Progenitor cell of endocrine pancreas (in vitro differentiated cells): Measurements from ENCODE around the gene TMEM260. TPM values are rescaled to one million over a fixed set of nuclear protein-coding genes. Genes with fewer than 3 reads are reported as not detected.
"Not testable (repeated sequence)": the region's sequence is repeated elsewhere in the genome, so short reads cannot be mapped to it uniquely, and the experiment has no call there.

ENCODE experiments used
- DNase-seq: peaks from one replicate; pipeline ENCODE4 v3.0.0; 2021; ENCODE audit warnings: low spot score; ENCODE audit not compliant: unreplicated experiment
- H3K27ac Mint-ChIP-seq: 2 replicates; pipeline ENCODE4 v1.8.0; 2021; ENCODE audit warnings: mild to moderate bottlenecking, moderate library complexity, mixed read lengths
- H3K27me3 Mint-ChIP-seq: 2 replicates; pipeline ENCODE4 v1.8.0; 2021; ENCODE audit warnings: mixed read lengths
- H3K36me3 Mint-ChIP-seq: 2 replicates; pipeline ENCODE4 v1.8.0; 2022; ENCODE audit warnings: mixed read lengths; ENCODE audit not compliant: insufficient read depth
- H3K4me1 Mint-ChIP-seq: 2 replicates; pipeline ENCODE4 v1.8.0; 2021; ENCODE audit warnings: low read depth, mixed read lengths
- H3K4me3 Mint-ChIP-seq: 2 replicates; pipeline ENCODE4 v1.8.0; 2021; ENCODE audit warnings: low read depth, mild to moderate bottlenecking, moderate library complexity, mixed read lengths
- H3K9me3 Mint-ChIP-seq: 2 replicates; pipeline ENCODE4 v1.8.0; 2021; ENCODE audit warnings: low read depth, mixed read lengths
- CTCF ChIP-seq: fragments of 200-600 bp; sonication (generic); IDR thresholded peaks from one replicate; pipeline ENCODE4 v1.5.0; 2021; ENCODE audit warnings: antibody characterized with exemption, mild to moderate bottlenecking; ENCODE audit not compliant: unreplicated experiment
- total RNA-seq: library from RNA; stranded (reverse); gene quantifications from 2 replicates; pipeline ENCODE4 v1.2.1, GENCODE V29; 2021

The TMEM260 gene
- total RNA-seq, 1 donor from 2014 or later: 44.2 TPM

- peaks cover 16% of the 10 kb centered on the region for H3K36me3 Mint-ChIP-seq
- H3K4me3 Mint-ChIP-seq: no peak overlapping the region
- TF ChIP-seq CTCF: no peak
- no peaks in the 10 kb centered on the region for H3K27me3 Mint-ChIP-seq
- no peak for DNase-seq
- no peak overlapping the region for H3K27ac Mint-ChIP-seq
- peaks cover 18% of the 10 kb centered on the region for H3K4me1 Mint-ChIP-seq
- no peaks in the 10 kb centered on the region for H3K9me3 Mint-ChIP-seq
These were observed 14.8 kb downstream of the TMEM260 start for GRCh38 chr14:56594428-56594827.

- no peak for DNase-seq
- Mint-ChIP-seq H3K9me3 (no peaks in the 10 kb centered on the region), H3K4me3 (no peak overlapping the region), H3K4me1 (no peaks in the 10 kb centered on the region), H3K27ac (no peak overlapping the region), H3K27me3 (no peaks in the 10 kb centered on the region), H3K36me3 (peaks cover 18% of the 10 kb centered on the region)
- TF ChIP-seq CTCF: no peak
These were observed 18.9 kb downstream of the TMEM260 start for GRCh38 chr14:56598519-56598918.

- Mint-ChIP-seq H3K4me1 (no peaks in the 10 kb centered on the region), H3K27me3 (no peaks in the 10 kb centered on the region), H3K4me3 (no peak overlapping the region), H3K36me3 (peaks cover 5% of the 10 kb centered on the region), H3K27ac (no peak overlapping the region), H3K9me3 (no peaks in the 10 kb centered on the region)
- TF ChIP-seq CTCF: no peak
- no peak for DNase-seq
These were observed 24.1 kb downstream of the TMEM260 start for GRCh38 chr14:56603648-56604047.

- H3K27ac Mint-ChIP-seq: no peak overlapping the region
- no peaks in the 10 kb centered on the region for H3K27me3 Mint-ChIP-seq
- no peaks in the 10 kb centered on the region for H3K4me1 Mint-ChIP-seq
- TF ChIP-seq CTCF: no peak
- H3K36me3 Mint-ChIP-seq: peaks cover 14% of the 10 kb centered on the region
- DNase-seq: no peak
- peaks cover 3% of the 10 kb centered on the region for H3K9me3 Mint-ChIP-seq
- no peak overlapping the region for H3K4me3 Mint-ChIP-seq
These were observed 29.1 kb downstream of the TMEM260 start for GRCh38 chr14:56608689-56609088.

- DNase-seq, H3K9me3 Mint-ChIP-seq, H3K4me3 Mint-ChIP-seq, H3K27ac Mint-ChIP-seq, H3K27me3 Mint-ChIP-seq, H3K4me1 Mint-ChIP-seq: not testable (repeated sequence)
- H3K36me3 Mint-ChIP-seq: peaks cover 21% of the 10 kb centered on the region
These were observed 32.1 kb downstream of the TMEM260 start for GRCh38 chr14:56611663-56612062.

GRCh38 chr14:56617084-56617483 lies 37.5 kb downstream of the TMEM260 start:
- Mint-ChIP-seq H3K27ac (no peak overlapping the region), H3K4me3 (no peak overlapping the region), H3K27me3 (no peaks in the 10 kb centered on the region), H3K4me1 (no peaks in the 10 kb centered on the region), H3K9me3 (no peaks in the 10 kb centered on the region), H3K36me3 (peaks cover 19% of the 10 kb centered on the region)
- no peak for DNase-seq
- no peak for TF ChIP-seq CTCF
